H9 (cell line): ENCODE results near the gene PRPSAP2. TPM values are rescaled to one million over a fixed set of nuclear protein-coding genes. Genes with fewer than 3 reads are reported as not detected.
A peak's percentile ranks its signal among the peaks of the same experiment; 100 is the strongest.

Experiments
- DNase-seq: peaks from one replicate; pipeline ENCODE4 v3.0.0-alpha.2; 2017
- H2AFZ ChIP-seq: one replicate; pipeline ENCODE4 v1.6.1; 2013; ENCODE audit warnings: mild to moderate bottlenecking, low read length, control low read depth, moderate library complexity
- H2AK5ac ChIP-seq: 2 replicates; pipeline ENCODE4 v1.6.1; 2013; ENCODE audit warnings: low read length, control low read depth, mixed read lengths; ENCODE audit not compliant: insufficient read length
- H2BK120ac ChIP-seq: one replicate; pipeline ENCODE4 v1.6.1; 2013; ENCODE audit warnings: low read depth, mild to moderate bottlenecking, low read length, control low read depth, inconsistent platforms; ENCODE audit not compliant: poor library complexity, severe bottlenecking
- H2BK12ac ChIP-seq: 2 replicates; pipeline ENCODE4 v1.6.1; 2013; ENCODE audit warnings: low read length, control low read depth, mixed read lengths, low read depth; ENCODE audit not compliant: insufficient read length
- H2BK15ac ChIP-seq: 2 replicates; pipeline ENCODE4 v1.6.1; 2013; ENCODE audit warnings: low read depth, low read length, control low read depth
- H2BK20ac ChIP-seq: one replicate; pipeline ENCODE4 v1.6.1; 2013; ENCODE audit warnings: low read depth, mild to moderate bottlenecking, low read length, control low read depth, inconsistent platforms; ENCODE audit not compliant: poor library complexity, severe bottlenecking
- H2BK5ac ChIP-seq: 2 replicates; pipeline ENCODE4 v1.6.1; 2013; ENCODE audit warnings: low read length, control low read depth, mixed read lengths; ENCODE audit not compliant: insufficient read length
- H3K14ac ChIP-seq: 2 replicates; pipeline ENCODE4 v1.6.1; 2013; ENCODE audit warnings: low read length, control low read depth; ENCODE audit not compliant: insufficient read depth
- H3K18ac ChIP-seq: 2 replicates; pipeline ENCODE4 v1.6.1; 2013; ENCODE audit warnings: low read depth, mild to moderate bottlenecking, mixed read lengths, low read length, control low read depth; ENCODE audit not compliant: insufficient read length
- H3K23ac ChIP-seq: 2 replicates; pipeline ENCODE4 v1.6.1; 2013; ENCODE audit warnings: low read length, control low read depth, mixed read lengths, low read depth; ENCODE audit not compliant: insufficient read length
- H3K23me2 ChIP-seq: 2 replicates; pipeline ENCODE4 v1.6.1; 2013; ENCODE audit warnings: low read depth, mild to moderate bottlenecking, mixed read lengths, low read length, control low read depth; ENCODE audit not compliant: insufficient read length, poor library complexity, severe bottlenecking
- H3K27ac ChIP-seq: 2 replicates; pipeline ENCODE4 v1.5.1; 2013; ENCODE audit warnings: low read length, control low read depth, mixed read lengths, low read depth; ENCODE audit not compliant: insufficient read length
- H3K27me3 ChIP-seq: 2 replicates; pipeline ENCODE4 v1.6.1; 2013; ENCODE audit warnings: low read length, control low read depth, inconsistent platforms; ENCODE audit not compliant: insufficient read depth
- H3K4ac ChIP-seq: 2 replicates; pipeline ENCODE4 v1.6.1; 2013; ENCODE audit warnings: low read depth, mild to moderate bottlenecking, control low read depth, inconsistent platforms, low read length, moderate library complexity
- H3K4me1 ChIP-seq: 2 replicates; pipeline ENCODE4 v1.6.1; 2013; ENCODE audit warnings: low read length, control low read depth, inconsistent platforms; ENCODE audit not compliant: insufficient read depth
- H3K4me2 ChIP-seq: 2 replicates; pipeline ENCODE4 v1.6.1; 2013; ENCODE audit warnings: low read length, control low read depth, mixed read lengths; ENCODE audit not compliant: insufficient read length, insufficient read depth
- H3K56ac ChIP-seq: 2 replicates; pipeline ENCODE4 v1.6.1; 2013; ENCODE audit warnings: low read depth, mild to moderate bottlenecking, mixed read lengths, low read length, control low read depth; ENCODE audit not compliant: insufficient read length
- H3K79me1 ChIP-seq: 2 replicates; pipeline ENCODE4 v1.6.1; 2013; ENCODE audit warnings: low read depth, mild to moderate bottlenecking, moderate library complexity, low read length, control low read depth, inconsistent platforms; ENCODE audit not compliant: insufficient read depth, poor library complexity, severe bottlenecking
- H3K79me2 ChIP-seq: 2 replicates; pipeline ENCODE4 v1.6.1; 2013; ENCODE audit warnings: low read length, control low read depth, inconsistent platforms; ENCODE audit not compliant: insufficient read depth
- H3K9ac ChIP-seq: 2 replicates; pipeline ENCODE4 v1.6.1; 2013; ENCODE audit warnings: low read length, control low read depth, mixed read lengths; ENCODE audit not compliant: insufficient read length; ENCODE audit errors: extremely low read depth
- H3K9me3 ChIP-seq: one replicate; pipeline ENCODE4 v1.6.1; 2013; ENCODE audit warnings: low read depth, low read length, inconsistent platforms; ENCODE audit not compliant: control insufficient read depth
- H3T11ph ChIP-seq: one replicate; pipeline ENCODE4 v1.6.1; 2013; ENCODE audit warnings: mild to moderate bottlenecking, low read length, control low read depth, inconsistent platforms
- H4K20me1 ChIP-seq: one replicate; pipeline ENCODE4 v1.6.1; 2013; ENCODE audit not compliant: control insufficient read depth, insufficient read length, insufficient read depth
- H4K5ac ChIP-seq: 2 replicates; pipeline ENCODE4 v1.6.1; 2013; ENCODE audit warnings: low read depth, mild to moderate bottlenecking, mixed read lengths, low read length, control low read depth; ENCODE audit not compliant: insufficient read length
- H4K8ac ChIP-seq: replicated peaks from 2 replicates; pipeline ENCODE4 v1.6.1; 2013; ENCODE audit warnings: low read length, control low read depth, mixed read lengths, low read depth; ENCODE audit not compliant: insufficient read length
- H4K91ac ChIP-seq: 2 replicates; pipeline ENCODE4 v1.6.1; 2013; ENCODE audit warnings: low read depth, mild to moderate bottlenecking, moderate library complexity, mixed read lengths, low read length, control low read depth; ENCODE audit not compliant: insufficient read length
- H3K27ac Mint-ChIP-seq, 3 experiments: 2 replicates in 2 of 3; 3 replicates in 1 of 3; pipeline ENCODE4 v1.8.0; 2020 to 2021; ENCODE audit warnings: mixed read lengths in 3 of 3, mild to moderate bottlenecking in 1 of 3, moderate library complexity in 1 of 3
- H3K27me3 Mint-ChIP-seq: 2 replicates; pipeline ENCODE4 v1.8.0; 2021; ENCODE audit warnings: low read depth, mild to moderate bottlenecking, moderate library complexity, mixed read lengths
- H3K36me3 Mint-ChIP-seq, 3 experiments: 2 replicates in 2 of 3; 3 replicates in 1 of 3; pipeline ENCODE4 v1.8.0; 2020 to 2021; ENCODE audit warnings: low read depth in 3 of 3, mixed read lengths in 3 of 3; ENCODE audit not compliant: insufficient read depth in 1 of 3
- H3K4me1 Mint-ChIP-seq, 2 experiments: 2 replicates each; pipeline ENCODE4 v1.8.0; 2020; ENCODE audit warnings: mixed read lengths in 2 of 2
- H3K4me3 Mint-ChIP-seq, 2 experiments: 2 replicates in 1 of 2; 3 replicates in 1 of 2; pipeline ENCODE4 v1.8.0; 2020 to 2021; ENCODE audit warnings: mild to moderate bottlenecking in 2 of 2, mixed read lengths in 2 of 2, moderate library complexity in 1 of 2
- H3K9me3 Mint-ChIP-seq, 2 experiments: 2 replicates in 1 of 2; 3 replicates in 1 of 2; pipeline ENCODE4 v1.8.0; 2020; ENCODE audit warnings: mild to moderate bottlenecking in 2 of 2, mixed read lengths in 2 of 2, moderate library complexity in 1 of 2
- WGBS: extraction: QIAGEN DNeasy Blood & Tissue Kit; methylation state at CpG from one replicate; pipeline ENCODE4 v1.1.7; 2013; ENCODE audit warnings: missing lambda C conversion rate, low lambda C conversion rate, mixed read lengths; ENCODE audit not compliant: insufficient read length; ENCODE audit errors: extremely low coverage; 5-methylcytosine and 5-hydroxymethylcytosine counted together
- total RNA-seq: library from RNA; stranded (reverse); gene quantifications from 2 replicates; pipeline ENCODE4 v1.2.1, GENCODE V29; 2021
- TF ChIP-seq, protein P1 (sequence below): fragments of 200-600 bp; sonication (generic); conservative IDR thresholded peaks from 3 replicates; pipeline ENCODE4 v1.8.0; 2021; ENCODE audit warnings: antibody characterized with exemption, mild to moderate bottlenecking

PRPSAP2 gene
- total RNA-seq, 1 experiment from 2014 or later = 58.0 TPM

DNA sequence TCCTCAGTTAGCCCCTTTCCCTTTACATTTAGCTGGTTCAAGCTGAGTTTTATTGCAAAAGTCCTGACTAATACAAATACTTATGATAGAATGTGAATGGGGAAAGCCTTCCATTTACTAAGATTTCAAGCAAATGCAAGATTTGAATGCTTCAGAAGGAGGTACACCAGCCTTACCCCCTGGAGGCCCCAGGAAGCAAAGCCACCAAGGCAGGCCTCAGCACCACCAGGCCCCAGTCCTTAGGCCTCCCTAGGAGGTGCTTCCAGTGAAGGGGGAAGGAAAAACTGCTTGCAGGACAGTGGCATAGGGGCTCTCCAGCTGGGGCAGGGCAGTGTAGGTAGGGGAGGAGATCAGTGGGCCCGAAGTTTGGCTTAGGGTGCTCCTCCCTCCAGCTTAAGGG lies 7.3 kb upstream of the PRPSAP2 start:
- no CpG with 5 or more reads among the region's 1 CpG for WGBS
- no peak overlapping the region for H4K5ac ChIP-seq
- H3K9me3 ChIP-seq = no peaks in the 10 kb centered on the region
- H2AK5ac ChIP-seq = no peak overlapping the region
- H3K4me1 ChIP-seq = no peaks in the 10 kb centered on the region
- H3K23me2 ChIP-seq = no peaks in the 10 kb centered on the region
- no peaks in the 10 kb centered on the region for H4K20me1 ChIP-seq
- H3T11ph ChIP-seq = no peak overlapping the region
- H2BK120ac ChIP-seq = no peak overlapping the region
- H2BK15ac ChIP-seq = no peak overlapping the region
- H3K27me3 ChIP-seq = no peaks in the 10 kb centered on the region
- H3K23ac ChIP-seq = no peak overlapping the region
- H3K79me2 ChIP-seq = no peaks in the 10 kb centered on the region
- no peak overlapping the region for H4K91ac ChIP-seq
- no peak overlapping the region for H3K56ac ChIP-seq
- no peak overlapping the region for H2BK12ac ChIP-seq
- Mint-ChIP-seq H3K4me3 (no peak overlapping the region), H3K27me3 (no peaks in the 10 kb centered on the region; the same call in 1 of the 2 replicates), H3K36me3 (0 out of 7 replicates have a peak, but pooled peaks cover 0 to 10% (median 3%) of the 10 kb centered on the region in 3 experiments), H3K4me1 (peaks cover 8% of the 10 kb centered on the region in 2 experiments), H3K27ac (peak overlapping the region in 2 of 3 experiments; percentile 37 to 79; a peak in 2 of 7 replicates), H3K9me3 (no peaks in the 10 kb centered on the region)
- no peak for DNase-seq
- no peaks in the 10 kb centered on the region for H3K79me1 ChIP-seq
- H3K4ac ChIP-seq = no peak overlapping the region
- no peak overlapping the region for H3K14ac ChIP-seq
- H2AFZ ChIP-seq = no peak overlapping the region
- TF ChIP-seq, protein P1, sequence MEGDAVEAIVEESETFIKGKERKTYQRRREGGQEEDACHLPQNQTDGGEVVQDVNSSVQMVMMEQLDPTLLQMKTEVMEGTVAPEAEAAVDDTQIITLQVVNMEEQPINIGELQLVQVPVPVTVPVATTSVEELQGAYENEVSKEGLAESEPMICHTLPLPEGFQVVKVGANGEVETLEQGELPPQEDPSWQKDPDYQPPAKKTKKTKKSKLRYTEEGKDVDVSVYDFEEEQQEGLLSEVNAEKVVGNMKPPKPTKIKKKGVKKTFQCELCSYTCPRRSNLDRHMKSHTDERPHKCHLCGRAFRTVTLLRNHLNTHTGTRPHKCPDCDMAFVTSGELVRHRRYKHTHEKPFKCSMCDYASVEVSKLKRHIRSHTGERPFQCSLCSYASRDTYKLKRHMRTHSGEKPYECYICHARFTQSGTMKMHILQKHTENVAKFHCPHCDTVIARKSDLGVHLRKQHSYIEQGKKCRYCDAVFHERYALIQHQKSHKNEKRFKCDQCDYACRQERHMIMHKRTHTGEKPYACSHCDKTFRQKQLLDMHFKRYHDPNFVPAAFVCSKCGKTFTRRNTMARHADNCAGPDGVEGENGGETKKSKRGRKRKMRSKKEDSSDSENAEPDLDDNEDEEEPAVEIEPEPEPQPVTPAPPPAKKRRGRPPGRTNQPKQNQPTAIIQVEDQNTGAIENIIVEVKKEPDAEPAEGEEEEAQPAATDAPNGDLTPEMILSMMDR = no peak
- H3K27ac ChIP-seq = no peak overlapping the region
- no peak overlapping the region for H2BK5ac ChIP-seq
- H4K8ac ChIP-seq = no peak overlapping the region
- H3K9ac ChIP-seq = no peak overlapping the region
- no peak overlapping the region for H2BK20ac ChIP-seq
- H3K18ac ChIP-seq = no peak overlapping the region
- H3K4me2 ChIP-seq = no peak overlapping the region
